HFFc6 (cell line): ENCODE data around the gene AFF1. TPM values are rescaled to one million over a fixed set of nuclear protein-coding genes. Genes with fewer than 3 reads are reported as not detected.

Source experiments
- DNase-seq: peaks from one replicate; pipeline ENCODE4 v3.0.0-alpha.2; 2018
- H3K27ac Mint-ChIP-seq: 2 replicates; pipeline ENCODE4 v1.8.0; 2020; ENCODE audit warnings: mild to moderate bottlenecking, mixed read lengths
- H3K27me3 Mint-ChIP-seq: 2 replicates; pipeline ENCODE4 v1.8.0; 2021; ENCODE audit warnings: mild to moderate bottlenecking, moderate library complexity, mixed read lengths; ENCODE audit not compliant: insufficient read depth
- H3K36me3 Mint-ChIP-seq: 2 replicates; pipeline ENCODE4 v1.8.0; 2021; ENCODE audit warnings: low read depth, mixed read lengths
- H3K4me1 Mint-ChIP-seq: 2 replicates; pipeline ENCODE4 v1.8.0; 2020; ENCODE audit warnings: low read depth, mixed read lengths
- H3K4me3 Mint-ChIP-seq: 2 replicates; pipeline ENCODE4 v1.8.0; 2020; ENCODE audit warnings: mild to moderate bottlenecking, moderate library complexity, mixed read lengths
- H3K9me3 Mint-ChIP-seq: 2 replicates; pipeline ENCODE4 v1.8.0; 2020; ENCODE audit warnings: mild to moderate bottlenecking, mixed read lengths
- CTCF ChIP-seq: fragments of 200-600 bp; sonication (generic); IDR thresholded peaks from 2 replicates; pipeline ENCODE4 v1.5.0; 2021; ENCODE audit warnings: antibody characterized with exemption, mild to moderate bottlenecking
- total RNA-seq, 6 experiments: library from RNA; stranded (reverse); fragmentation: NEBNext Ultra II Directional; extraction: Animal tissue kit (Norgen Biotek cat#: 25700); gene quantifications; 2 replicates in 1 of 6; 3 replicates in 5 of 6; pipeline ENCODE4 v1.2.3, GENCODE V29; 2021

The AFF1 gene
- total RNA-seq, 6 experiments from 2014 or later = 28.3 to 43.6 (median 32.8) TPM

- no peak for DNase-seq
- peak overlapping the region; percentile 41 for H3K27ac Mint-ChIP-seq
- peak overlapping the region; percentile 33 for H3K4me3 Mint-ChIP-seq
- H3K9me3 Mint-ChIP-seq = no peaks in the 10 kb centered on the region
- no peak for TF ChIP-seq CTCF
- H3K36me3 Mint-ChIP-seq = no peaks in the 10 kb centered on the region
- H3K27me3 Mint-ChIP-seq = no peaks in the 10 kb centered on the region; the same call in 1 of the 2 replicates
- H3K4me1 Mint-ChIP-seq = peaks cover 24% of the 10 kb centered on the region
Observed at GRCh38 chr4:86908251-86908657, 26.6 kb upstream of the AFF1 start.

GRCh38 chr4:86909546-86910295, 25.1 kb upstream of the AFF1 start:
- TF ChIP-seq CTCF = no peak
- H3K9me3 Mint-ChIP-seq = no peaks in the 10 kb centered on the region
- no peaks in the 10 kb centered on the region for H3K36me3 Mint-ChIP-seq
- H3K4me3 Mint-ChIP-seq = no peak overlapping the region
- no peaks in the 10 kb centered on the region; the same call in 1 of the 2 replicates for H3K27me3 Mint-ChIP-seq
- H3K27ac Mint-ChIP-seq = no peak overlapping the region
- DNase-seq = no peak
- H3K4me1 Mint-ChIP-seq = peaks cover 24% of the 10 kb centered on the region

- H3K36me3 Mint-ChIP-seq = no peaks in the 10 kb centered on the region
- H3K27me3 Mint-ChIP-seq = no peaks in the 10 kb centered on the region; the same call in 1 of the 2 replicates
- TF ChIP-seq CTCF = peak; percentile 34; the same call in 1 of the 2 replicates
- no peak overlapping the region for H3K27ac Mint-ChIP-seq
- DNase-seq = no peak
- H3K4me3 Mint-ChIP-seq = no peak overlapping the region
- no peaks in the 10 kb centered on the region for H3K9me3 Mint-ChIP-seq
- peaks cover 24% of the 10 kb centered on the region for H3K4me1 Mint-ChIP-seq
Observed at GRCh38 chr4:86910369-86910768, 24.4 kb upstream of the AFF1 start.

- Mint-ChIP-seq H3K4me1 (peaks cover 24% of the 10 kb centered on the region), H3K36me3 (no peaks in the 10 kb centered on the region), H3K27ac (no peak overlapping the region), H3K4me3 (no peak overlapping the region), H3K9me3 (no peaks in the 10 kb centered on the region), H3K27me3 (no peaks in the 10 kb centered on the region)
- TF ChIP-seq CTCF = no peak
- DNase-seq = no peak
Observed at GRCh38 chr4:86910820-86911684, 23.8 kb upstream of the AFF1 start.

GRCh38 chr4:86916392-86916791, 18.4 kb upstream of the AFF1 start:
- Mint-ChIP-seq H3K27me3 (no peaks in the 10 kb centered on the region), H3K9me3 (no peaks in the 10 kb centered on the region), H3K4me1 (peaks cover 42% of the 10 kb centered on the region)

More at GRCh38 chr4:86916392-86916791, 18.4 kb upstream of the AFF1 start:
- DNase-seq = no peak
- H3K4me3 Mint-ChIP-seq = no peak overlapping the region
- no peak overlapping the region for H3K27ac Mint-ChIP-seq
- H3K36me3 Mint-ChIP-seq = 0 out of 2 replicates have a peak, but pooled peaks cover 5% of the 10 kb centered on the region
- TF ChIP-seq CTCF = no peak
